Neural cell (in vitro differentiated cells): ENCODE results near the gene C1QTNF1. TPM values are rescaled to one million over a fixed set of nuclear protein-coding genes. Genes with fewer than 3 reads are reported as not detected.

Experiments used
- H2AFZ ChIP-seq: fragments of 200-600, 300-800 bp; sonication (generic), shearing (Covaris generic); 2 replicates; pipeline ENCODE4 v1.6.0; 2014; ENCODE audit warnings: low read depth, mild to moderate bottlenecking, antibody characterized with exemption, low read length, moderate library complexity
- H3F3A ChIP-seq: fragments of 200-600 bp; shearing (Covaris generic); 2 replicates; pipeline ENCODE4 v1.6.1; 2016; ENCODE audit warnings: mild to moderate bottlenecking, moderate library complexity, mixed read lengths, antibody characterized with exemption, low read length; ENCODE audit not compliant: insufficient read depth, poor library complexity, severe bottlenecking
- H3K27ac ChIP-seq: fragments of 200-600, 300-800 bp; sonication (generic), shearing (Covaris generic); 2 replicates; pipeline ENCODE4 v1.5.1; 2014; ENCODE audit warnings: mild to moderate bottlenecking, low read length, moderate library complexity
- H3K27me3 ChIP-seq: fragments of 300-800, 200-600 bp; sonication (generic), shearing (Covaris generic); 2 replicates; pipeline ENCODE4 v1.6.0; 2014; ENCODE audit warnings: mild to moderate bottlenecking, low read depth, low read length, moderate library complexity; ENCODE audit not compliant: insufficient read depth
- H3K36me3 ChIP-seq: fragments of 300-800, 200-600 bp; sonication (generic), shearing (Covaris generic); 2 replicates; pipeline ENCODE4 v1.5.1; 2014; ENCODE audit warnings: mild to moderate bottlenecking, antibody characterized with exemption, low read length, moderate library complexity; ENCODE audit not compliant: insufficient read depth
- H3K4me2 ChIP-seq: fragments of 300-800, 200-600 bp; sonication (generic), shearing (Covaris generic); 2 replicates; pipeline ENCODE4 v1.6.0; 2014; ENCODE audit warnings: mild to moderate bottlenecking, low read length
- H3K4me3 ChIP-seq: fragments of 300-800, 200-600 bp; sonication (generic), shearing (Covaris generic); 2 replicates; pipeline ENCODE4 v1.5.1; 2014; ENCODE audit warnings: mild to moderate bottlenecking, low read length, moderate library complexity
- H3K79me2 ChIP-seq: fragments of 200-600 bp; shearing (Covaris generic); replicated peaks from 2 replicates; pipeline ENCODE4 v1.6.0; 2014; ENCODE audit warnings: mild to moderate bottlenecking, low read length, moderate library complexity; ENCODE audit not compliant: insufficient read depth
- H3K9ac ChIP-seq: fragments of 300-800, 200-600 bp; sonication (generic), shearing (Covaris generic); 2 replicates; pipeline ENCODE4 v1.6.1; 2016; ENCODE audit warnings: mild to moderate bottlenecking, low read length, mixed read lengths
- H3K9me2 ChIP-seq: fragments of 200-600 bp; shearing (Covaris generic); 2 replicates; pipeline ENCODE4 v1.6.1; 2016; ENCODE audit warnings: mild to moderate bottlenecking, low read length, mixed read lengths; ENCODE audit not compliant: insufficient read depth
- H3K9me3 ChIP-seq: fragments of 200-600, 300-800 bp; sonication (generic), shearing (Covaris generic); 2 replicates; pipeline ENCODE4 v1.6.1; 2016; ENCODE audit warnings: mild to moderate bottlenecking, mixed run types, low read length, moderate library complexity, mixed read lengths
- H4K20me1 ChIP-seq: fragments of 200-600 bp; shearing (Covaris generic); 2 replicates; pipeline ENCODE4 v1.6.1; 2016; ENCODE audit warnings: mild to moderate bottlenecking, mixed run types; ENCODE audit not compliant: insufficient read depth
- CTCF ChIP-seq: fragments of 450-650 bp; IDR thresholded peaks from 2 replicates; pipeline ENCODE4 v1.5.1; 2014; ENCODE audit warnings: antibody characterized with exemption, mild to moderate bottlenecking, moderate library complexity; ENCODE audit not compliant: poor library complexity, severe bottlenecking
- EP300 ChIP-seq: fragments of 450-650 bp; conservative IDR thresholded peaks from 2 replicates; pipeline ENCODE4 v1.6.1; 2014; ENCODE audit warnings: antibody characterized with exemption, mild to moderate bottlenecking, moderate library complexity; ENCODE audit not compliant: poor library complexity, severe bottlenecking
- EZH2 ChIP-seq: fragments of 200-600, 300-800 bp; shearing (Covaris generic), sonication (generic); IDR thresholded peaks from 2 replicates; pipeline ENCODE4 v1.6.1; 2014; ENCODE audit warnings: antibody characterized with exemption, low read length, borderline replicate concordance, mild to moderate bottlenecking; ENCODE audit not compliant: insufficient read depth, poor library complexity, severe bottlenecking
- MXI1 ChIP-seq: fragments of 450-650 bp; conservative IDR thresholded peaks from 2 replicates; pipeline ENCODE4 v1.6.1; 2014; ENCODE audit warnings: antibody characterized with exemption, mild to moderate bottlenecking; ENCODE audit not compliant: poor library complexity, severe bottlenecking
- POLR2AphosphoS5 ChIP-seq: IDR thresholded peaks from 2 replicates; pipeline ENCODE4 v1.6.1; 2012
- RAD21 ChIP-seq: fragments of 450-650 bp; conservative IDR thresholded peaks from 2 replicates; pipeline ENCODE4 v1.6.1; 2014; ENCODE audit warnings: antibody characterized with exemption, mild to moderate bottlenecking, moderate library complexity
- REST ChIP-seq: IDR thresholded peaks from 2 replicates; pipeline ENCODE4 v1.6.1; 2012; ENCODE audit warnings: borderline replicate concordance
- SMC3 ChIP-seq: fragments of 450-650 bp; conservative IDR thresholded peaks from 2 replicates; pipeline ENCODE4 v1.6.1; 2014; ENCODE audit warnings: antibody characterized with exemption, mild to moderate bottlenecking, moderate library complexity; ENCODE audit not compliant: poor library complexity
- TAF1 ChIP-seq: IDR thresholded peaks from 2 replicates; pipeline ENCODE4 v1.6.1; 2012; ENCODE audit warnings: low read depth
- polyA plus RNA-seq: library from polyadenylated mRNA; depleted of rRNA; stranded (reverse); fragments of >200 nt; gene quantifications from 2 replicates; pipeline ENCODE4 v1.2.3, GENCODE V29; 2014

Gene C1QTNF1
- polyA plus RNA-seq, 1 donor from 2014 or later = 0.16 TPM

- no peak overlapping the region for H3K4me2 ChIP-seq
- H2AFZ ChIP-seq = no peak overlapping the region
- no peaks in the 10 kb centered on the region for H3F3A ChIP-seq
- no peak overlapping the region for H3K27ac ChIP-seq
- no peak for TF ChIP-seq REST
- TF ChIP-seq EP300 = no peak
- TF ChIP-seq POLR2AphosphoS5 = no peak
- TF ChIP-seq TAF1 = no peak
- no peak for TF ChIP-seq EZH2
- no peak for TF ChIP-seq SMC3
- TF ChIP-seq RAD21 = no peak
- no peak for TF ChIP-seq CTCF
- TF ChIP-seq MXI1 = no peak
- H3K79me2 ChIP-seq = no peaks in the 10 kb centered on the region
- H4K20me1 ChIP-seq = no peaks in the 10 kb centered on the region
- H3K9ac ChIP-seq = no peak overlapping the region
- H3K9me2 ChIP-seq = no peaks in the 10 kb centered on the region
- no peak overlapping the region for H3K4me3 ChIP-seq
- H3K36me3 ChIP-seq = no peaks in the 10 kb centered on the region
- no peaks in the 10 kb centered on the region for H3K9me3 ChIP-seq
- H3K27me3 ChIP-seq = no peaks in the 10 kb centered on the region
Measured at GRCh38 chr17:78980624-78980972, 43.4 kb upstream of the C1QTNF1 start.

- Histone ChIP-seq H3F3A (no peaks in the 10 kb centered on the region), H3K4me3 (no peak overlapping the region), H3K27ac (no peak overlapping the region), H3K9me2 (no peaks in the 10 kb centered on the region), H3K36me3 (no peaks in the 10 kb centered on the region), H3K9ac (no peak overlapping the region), H3K9me3 (no peaks in the 10 kb centered on the region), H3K4me2 (no peak overlapping the region), H4K20me1 (no peaks in the 10 kb centered on the region), H2AFZ (no peak overlapping the region), H3K27me3 (no peaks in the 10 kb centered on the region), H3K79me2 (no peaks in the 10 kb centered on the region)
- TF ChIP-seq POLR2AphosphoS5 = no peak
Measured at GRCh38 chr17:78981010-78981888, 42.7 kb upstream of the C1QTNF1 start.
